GM12875 (cell line): ENCODE data around the gene OSBPL2.

ENCODE experiments used
- H3K4me3 ChIP-seq: one replicate; pipeline ENCODE4 v1.5.1; 2011; ENCODE audit warnings: low read depth, low read length, control low read depth
- TF ChIP-seq, protein P1 (sequence below): IDR thresholded peaks from 2 replicates; pipeline ENCODE4 v1.5.1; 2011; ENCODE audit warnings: low read depth, mild to moderate bottlenecking, control low read depth, inconsistent platforms, low read length, moderate library complexity, borderline replicate concordance; ENCODE audit not compliant: insufficient read depth

Gene OSBPL2

DNA sequence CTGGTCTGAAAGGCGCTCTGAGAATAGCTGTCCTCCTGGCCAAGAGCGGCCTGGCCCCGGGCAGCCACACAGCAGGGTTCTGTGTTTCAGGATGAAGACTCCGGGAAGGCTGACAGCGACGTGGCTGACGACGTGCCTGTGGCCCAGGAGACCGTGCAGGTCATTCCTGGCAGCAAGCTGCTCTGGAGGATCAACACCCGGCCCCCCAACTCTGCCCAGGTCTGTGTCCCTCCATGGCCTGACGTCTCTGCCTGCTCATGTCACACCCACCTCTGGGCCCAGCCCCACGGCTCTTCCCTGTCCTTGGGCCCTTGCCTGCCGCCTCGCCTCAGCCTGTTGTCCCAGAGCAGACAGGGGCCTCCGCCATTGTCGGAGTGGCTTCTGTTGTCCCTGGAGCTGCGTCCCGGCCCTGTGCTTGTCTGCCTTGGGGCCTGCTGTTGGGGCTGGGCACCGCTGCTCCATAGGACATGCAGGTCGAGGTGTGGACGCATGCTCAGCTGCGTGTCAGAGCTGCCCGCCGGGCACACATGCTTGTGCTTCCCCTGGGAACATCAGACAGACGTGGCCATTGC is 48.3 kb downstream of the OSBPL2 start:
- H3K4me3 ChIP-seq = no peak overlapping the region
- TF ChIP-seq, protein P1, sequence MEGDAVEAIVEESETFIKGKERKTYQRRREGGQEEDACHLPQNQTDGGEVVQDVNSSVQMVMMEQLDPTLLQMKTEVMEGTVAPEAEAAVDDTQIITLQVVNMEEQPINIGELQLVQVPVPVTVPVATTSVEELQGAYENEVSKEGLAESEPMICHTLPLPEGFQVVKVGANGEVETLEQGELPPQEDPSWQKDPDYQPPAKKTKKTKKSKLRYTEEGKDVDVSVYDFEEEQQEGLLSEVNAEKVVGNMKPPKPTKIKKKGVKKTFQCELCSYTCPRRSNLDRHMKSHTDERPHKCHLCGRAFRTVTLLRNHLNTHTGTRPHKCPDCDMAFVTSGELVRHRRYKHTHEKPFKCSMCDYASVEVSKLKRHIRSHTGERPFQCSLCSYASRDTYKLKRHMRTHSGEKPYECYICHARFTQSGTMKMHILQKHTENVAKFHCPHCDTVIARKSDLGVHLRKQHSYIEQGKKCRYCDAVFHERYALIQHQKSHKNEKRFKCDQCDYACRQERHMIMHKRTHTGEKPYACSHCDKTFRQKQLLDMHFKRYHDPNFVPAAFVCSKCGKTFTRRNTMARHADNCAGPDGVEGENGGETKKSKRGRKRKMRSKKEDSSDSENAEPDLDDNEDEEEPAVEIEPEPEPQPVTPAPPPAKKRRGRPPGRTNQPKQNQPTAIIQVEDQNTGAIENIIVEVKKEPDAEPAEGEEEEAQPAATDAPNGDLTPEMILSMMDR = no peak

DNA sequence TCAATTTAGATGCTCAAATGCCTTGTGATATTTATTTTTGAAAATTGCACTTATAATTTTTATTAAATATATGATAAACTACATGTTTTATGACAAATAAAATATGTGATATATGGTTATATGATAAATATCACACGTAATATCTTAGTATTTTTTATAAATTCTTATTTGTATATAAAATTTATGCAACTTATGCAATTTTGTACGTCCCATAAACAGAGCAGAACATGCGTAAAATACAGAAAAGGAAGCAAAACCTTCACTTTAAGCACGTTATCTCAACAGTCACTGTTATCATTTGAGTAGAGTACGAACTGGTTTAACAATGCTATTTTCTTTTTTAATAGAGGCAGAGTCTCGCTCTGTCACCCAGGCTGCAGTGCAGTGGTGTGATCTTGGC is 48.8 kb downstream of the OSBPL2 start:
- TF ChIP-seq, protein P1 = no peak
- no peak overlapping the region for H3K4me3 ChIP-seq

DNA sequence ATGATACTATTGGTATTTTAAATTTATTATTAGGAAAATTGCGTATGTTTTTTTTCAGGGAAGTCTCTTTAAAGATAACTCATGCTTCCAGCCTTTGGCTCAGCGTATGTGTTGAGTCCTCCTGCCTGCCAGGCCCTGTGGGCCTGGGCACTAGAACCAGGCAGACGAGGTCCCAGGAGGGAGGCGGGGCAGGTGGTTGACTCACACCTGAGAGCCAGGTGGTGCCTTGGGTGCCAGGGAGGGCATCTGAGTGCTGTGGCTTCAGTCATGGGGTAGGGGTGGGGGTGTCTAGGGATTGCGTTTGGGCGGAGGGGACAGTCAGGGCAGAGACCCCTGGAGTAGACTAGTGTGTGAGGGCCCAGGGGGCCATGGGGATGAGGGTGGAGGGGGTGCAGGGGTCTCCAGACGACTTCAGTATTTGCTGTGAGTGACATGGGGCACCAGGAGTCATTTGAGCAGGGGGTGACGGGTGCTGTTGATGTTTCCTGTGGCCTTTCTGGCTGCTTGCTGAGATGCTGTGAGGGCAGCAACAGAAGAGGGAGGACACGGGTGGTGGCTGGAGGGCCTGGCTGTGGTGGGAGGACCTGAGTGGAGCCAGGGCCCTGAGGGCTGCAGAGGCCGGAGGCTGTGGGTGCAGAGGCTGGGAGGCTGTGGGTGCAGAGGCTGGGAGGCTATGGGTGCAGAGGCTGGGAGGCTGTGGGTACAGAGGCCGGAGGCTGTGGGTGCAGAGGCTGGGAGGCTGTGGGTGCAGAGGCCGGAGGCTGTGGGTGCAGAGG is 49.6 kb downstream of the OSBPL2 start:
- no peak overlapping the region for H3K4me3 ChIP-seq
- TF ChIP-seq, protein P1 = no peak

DNA sequence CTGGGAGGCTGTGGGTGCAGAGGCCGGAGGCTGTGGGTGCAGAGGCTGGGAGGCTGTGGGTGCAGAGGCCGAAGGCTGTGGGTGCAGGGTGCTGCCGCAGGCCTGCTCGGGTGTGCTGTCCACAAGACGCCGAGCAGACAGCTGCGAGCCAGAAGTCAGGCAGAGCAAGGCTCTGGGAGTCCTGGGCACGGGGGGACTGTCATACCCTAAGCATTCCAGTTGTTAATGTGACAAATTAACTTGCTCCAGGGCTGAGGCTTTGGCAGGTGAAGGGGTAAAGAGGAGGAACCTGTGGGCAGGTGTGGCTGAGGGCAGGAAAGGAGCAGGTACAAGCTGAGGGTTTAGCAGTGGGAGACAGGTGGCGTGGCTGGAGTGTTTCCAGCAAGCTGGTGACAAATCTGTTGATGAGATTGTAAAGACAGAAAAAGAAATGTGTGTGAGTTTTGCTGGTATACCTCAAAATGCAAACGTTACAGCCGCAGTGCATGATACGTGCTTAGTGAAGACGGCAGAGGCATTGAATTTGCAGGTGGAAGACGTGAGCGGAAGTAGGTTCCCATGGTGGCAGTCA is 50.3 kb downstream of the OSBPL2 start:
- TF ChIP-seq, protein P1 = no peak

DNA sequence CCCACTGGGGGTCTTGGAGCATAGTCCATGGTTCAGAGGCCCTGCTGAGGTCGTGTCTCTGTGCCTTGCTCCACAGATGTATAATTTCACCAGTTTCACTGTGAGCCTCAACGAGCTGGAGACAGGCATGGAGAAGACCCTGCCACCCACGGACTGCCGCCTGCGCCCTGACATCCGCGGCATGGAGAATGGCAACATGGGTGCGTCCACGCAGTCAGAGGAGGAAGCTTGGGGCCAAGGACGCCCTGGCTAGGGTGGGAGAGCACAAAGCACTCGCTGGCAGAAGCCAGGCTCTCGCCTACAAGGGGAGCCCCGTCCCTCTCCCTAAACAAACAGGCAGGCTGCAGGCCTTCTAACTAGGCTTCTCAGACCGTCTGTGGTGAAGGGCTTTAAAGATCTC is 50.8 kb downstream of the OSBPL2 start:
- TF ChIP-seq, protein P1 = no peak
- H3K4me3 ChIP-seq = no peak overlapping the region

More for the DNA sequence above, 50.3 kb downstream of the OSBPL2 start:
- H3K4me3 ChIP-seq = no peak overlapping the region

DNA sequence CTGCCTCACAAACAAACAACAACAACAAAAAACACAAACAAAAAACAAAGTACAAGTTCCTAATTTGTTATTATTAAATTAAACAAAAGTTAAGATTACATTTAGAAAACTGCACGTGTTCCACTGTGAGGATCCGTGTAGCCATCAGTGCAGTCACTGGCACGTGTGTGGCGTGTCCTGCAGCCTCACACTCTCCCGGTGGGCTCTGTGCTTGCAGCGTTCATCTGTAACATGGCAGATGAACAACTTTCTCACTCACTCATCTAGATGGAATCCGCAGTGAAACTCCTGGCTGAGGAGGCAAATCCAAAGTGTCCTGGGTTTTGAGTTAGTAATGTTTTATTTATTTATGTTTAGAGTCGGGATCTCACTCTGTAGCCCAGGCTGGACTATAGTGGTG is 51.6 kb downstream of the OSBPL2 start:
- no peak overlapping the region for H3K4me3 ChIP-seq
- TF ChIP-seq, protein P1 = no peak

DNA sequence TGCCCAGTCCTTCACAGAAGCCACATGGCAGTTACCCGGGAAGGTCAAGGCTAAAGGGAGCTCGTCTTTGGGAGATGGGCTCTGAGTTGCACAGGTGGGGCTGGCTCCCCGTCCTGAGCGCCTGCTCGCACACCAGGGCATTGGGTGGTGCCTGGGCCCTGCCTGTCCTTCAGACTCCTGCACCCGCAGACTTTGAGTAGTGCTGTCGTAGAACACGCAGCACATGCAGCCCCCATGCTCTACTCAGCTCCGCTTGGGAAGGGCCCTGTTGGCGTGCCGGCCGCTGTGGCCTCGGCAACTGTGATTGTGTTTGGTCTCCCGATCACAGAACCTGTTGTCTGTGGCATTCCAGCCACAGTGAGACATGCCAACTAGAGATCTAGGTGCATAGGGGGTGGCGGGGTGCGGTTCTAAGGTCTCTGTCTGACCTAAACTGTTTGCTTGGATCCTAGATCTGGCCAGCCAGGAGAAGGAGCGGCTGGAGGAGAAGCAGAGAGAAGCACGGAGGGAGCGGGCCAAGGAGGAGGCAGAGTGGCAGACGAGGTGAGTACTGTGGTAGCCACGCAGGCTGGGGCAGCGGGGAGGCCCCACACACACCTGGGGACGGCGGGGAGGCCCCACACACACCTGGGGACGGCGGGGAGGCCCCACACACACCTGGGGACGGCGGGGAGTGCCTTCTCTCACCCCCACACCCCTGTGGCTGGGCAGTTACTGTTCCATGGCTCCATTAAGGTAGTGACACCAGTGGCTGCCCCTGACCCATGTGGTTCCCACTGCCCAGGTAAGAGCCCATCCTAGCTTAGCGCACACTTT is 53.1 kb downstream of the OSBPL2 start:
- TF ChIP-seq, protein P1 = no peak
- H3K4me3 ChIP-seq = no peak overlapping the region
